HepG2 (cell line): ENCODE results near the gene NOS1AP. TPM values are rescaled to one million over a fixed set of nuclear protein-coding genes. Genes with fewer than 3 reads are reported as not detected.

Experiments used
- ATAC-seq: fragments of 200-7000 bp; cut with Tn5 transposase; 3 replicates; pipeline ENCODE4 v1.9.1; 2020; ENCODE audit warnings: mild to moderate bottlenecking, moderate library complexity
- BruUV-seq: library from RNA; stranded (reverse); fragments of 400-500 nt; replicated peaks from 2 replicates; lab custom pipeline; 2021; lab: Mats Ljungman, UMichigan
- CTCF ChIA-PET: fragments of 300-600 bp; formaldehyde crosslinking; extraction: SDS; loops from one replicate; lab custom pipeline; 2021; ENCODE audit warnings: low total read pairs, inconsistent platforms, low intra/inter-chr PET ratio; lab: Yijun Ruan, JAX
- POLR2A ChIA-PET: fragments of 350-600 bp; sonication (Branson Sonifier 250); formaldehyde crosslinking; loops from one replicate; lab custom pipeline; 2020; ENCODE audit warnings: antibody characterized with exemption, inconsistent platforms; lab: Yijun Ruan, JAX
- DNase-seq: peaks from one replicate; pipeline ENCODE4 v3.0.0-alpha.2; 2015; ENCODE audit warnings: low spot score
- FAIRE-seq: peaks from 3 replicates; lab custom pipeline; 2011; peaks lifted over from hg19 to GRCh38; lab: Jason Lieb, UNC
- H2AFZ ChIP-seq: one replicate; pipeline ENCODE4 v1.6.1; 2011; ENCODE audit warnings: low read length, inconsistent platforms
- H3K27ac ChIP-seq: fragments of 300-600 bp; 3 replicates; pipeline ENCODE4 v1.8.0; 2011; ENCODE audit warnings: mixed run types, mild to moderate bottlenecking, mixed read lengths, low read length, inconsistent platforms; ENCODE audit not compliant: insufficient read depth; ENCODE audit errors: extremely low read length
- H3K27me3 ChIP-seq, 2 experiments: fragments of 200-600 bp in 1 of 2; 2 replicates in 1 of 2; 3 replicates in 1 of 2; pipeline versions ENCODE4 v1.6.0 to v1.8.0; 2011; ENCODE audit warnings: low read length in 2 of 2, mild to moderate bottlenecking in 2 of 2, moderate library complexity in 2 of 2, inconsistent platforms in 1 of 2; ENCODE audit not compliant: insufficient read depth in 2 of 2, control insufficient read depth in 1 of 2
- H3K36me3 ChIP-seq, 2 experiments: fragments of 200-600 bp in 1 of 2; replicated peaks in 1 of 2; 2 replicates in 1 of 2; 3 replicates in 1 of 2; pipeline versions ENCODE4 v1.5.1 to v1.8.0; 2011; ENCODE audit warnings: low read length in 2 of 2, inconsistent platforms in 1 of 2; ENCODE audit not compliant: insufficient read depth in 2 of 2, control insufficient read depth in 1 of 2
- H3K4me1 ChIP-seq: 2 replicates; pipeline ENCODE4 v1.5.1; 2012; ENCODE audit warnings: low read length, inconsistent platforms; ENCODE audit not compliant: insufficient read depth
- H3K4me2 ChIP-seq: 2 replicates; pipeline ENCODE4 v1.6.0; 2011; ENCODE audit warnings: low read depth, low read length, inconsistent platforms
- H3K4me3 ChIP-seq, 3 experiments: fragments of 200-600 bp in 1 of 3; sonication (generic), shearing (Covaris generic) in 1 of 3; replicated peaks in 1 of 3; 2 replicates each; pipeline ENCODE4 v1.5.1; 2011 to 2016; ENCODE audit warnings: low read length in 3 of 3, inconsistent platforms in 2 of 3, low read depth in 2 of 3, mild to moderate bottlenecking in 2 of 3, control low read depth in 1 of 3, mixed read lengths in 1 of 3; ENCODE audit not compliant: insufficient read depth in 1 of 3
- H3K79me2 ChIP-seq: one replicate; pipeline ENCODE4 v1.6.1; 2011; ENCODE audit warnings: low read length, inconsistent platforms; ENCODE audit not compliant: insufficient read depth
- H3K9ac ChIP-seq: 2 replicates; pipeline ENCODE4 v1.6.0; 2011; ENCODE audit warnings: mild to moderate bottlenecking, low read depth, low read length, inconsistent platforms; ENCODE audit not compliant: insufficient read depth
- H3K9me3 ChIP-seq: 2 replicates; pipeline ENCODE4 v1.5.1; 2012; ENCODE audit warnings: mild to moderate bottlenecking, low read length
- H4K20me1 ChIP-seq: 2 replicates; pipeline ENCODE4 v1.6.0; 2011; ENCODE audit warnings: inconsistent platforms, mild to moderate bottlenecking, low read length, moderate library complexity; ENCODE audit not compliant: insufficient read depth
- RBM22 ChIP-seq: fragments of 200-400 bp; formaldehyde crosslinking; optimal IDR thresholded peaks from 2 replicates; pipeline ENCODE3; 2017; ENCODE audit warnings: mild to moderate bottlenecking, low read length, moderate library complexity
- TEF ChIP-seq: sonication (generic); formaldehyde crosslinking; IDR thresholded peaks from 2 replicates; pipeline ENCODE4 v1.5.0; 2020; ENCODE audit warnings: missing genetic modification reagents
- ZNF17 ChIP-seq: sonication (generic); formaldehyde crosslinking; IDR thresholded peaks from 2 replicates; pipeline ENCODE4 v1.5.0; 2020; ENCODE audit warnings: mild to moderate bottlenecking, missing genetic modification reagents
- ZNF747 ChIP-seq: sonication (generic); formaldehyde crosslinking; IDR thresholded peaks from 2 replicates; pipeline ENCODE4 v1.8.1; 2023; ENCODE audit warnings: missing genetic modification reagents, mild to moderate bottlenecking, borderline replicate concordance
- ZNF784 ChIP-seq: sonication (generic); formaldehyde crosslinking; IDR thresholded peaks from 2 replicates; pipeline ENCODE4 v1.5.1; 2020; ENCODE audit warnings: missing genetic modification reagents, mild to moderate bottlenecking, borderline replicate concordance
- WGBS: methylation state at CpG from one replicate; pipeline ENCODE4 v1.1.6; 2017; ENCODE audit warnings: low lambda C conversion rate; 5-methylcytosine and 5-hydroxymethylcytosine counted together
- in situ Hi-C: cut with HindIII; loops from 2 replicates; pipeline ENCODE4 v1.10.0; 2017; ENCODE audit warnings: low pct_unique_long_range_greater_than_20kb; ENCODE audit not compliant: extremely low pct_ligation_motif_present
- intact Hi-C: fragments of 100-400 bp; cut with micrococcal nuclease; formaldehyde crosslinking; loops from one replicate; pipeline ENCODE4 v1.10.0; 2022; ENCODE audit not compliant: unreplicated experiment
- polyA plus RNA-seq, 8 experiments: library from polyadenylated mRNA; depleted of rRNA in 3 of 8; stranded (reverse) in 7 of 8; unstranded in 1 of 8; fragments of >200 nt; fragmentation: Illumina TruSeq in 4 of 8; extraction: Trizol in 4 of 8; gene quantifications; 2 replicates each; pipeline versions ENCODE4 v1.2.1 to v1.2.3, GENCODE V29; 2011 to 2016; ENCODE audit warnings: low read depth in 4 of 8, missing spikeins in 1 of 8, mixed read lengths in 1 of 8; ENCODE audit not compliant: insufficient read depth in 1 of 8
- total RNA-seq, 5 experiments: library from RNA; depleted of rRNA; stranded (reverse); fragments of >200 nt; fragmentation: Illumina TruSeq; extraction: Trizol; gene quantifications; 2 replicates each; pipeline ENCODE4 v1.2.3, GENCODE V29; 2016; ENCODE audit warnings: low read depth in 1 of 5
- TF ChIP-seq, protein P1 (sequence below): sonication (generic); formaldehyde crosslinking; IDR thresholded peaks from 2 replicates; pipeline ENCODE4 v1.5.1; 2020; ENCODE audit warnings: mild to moderate bottlenecking, missing genetic modification reagents, moderate library complexity
- TF ChIP-seq, protein P2 (sequence below): sonication (generic); formaldehyde crosslinking; IDR thresholded peaks from 2 replicates; pipeline ENCODE4 v1.4.0; 2020; ENCODE audit warnings: low read depth, missing genetic modification reagents

NOS1AP gene
- total and polyA plus RNA-seq, 2 of the 13 experiments (the other 11 are each of a cell fraction or from before 2014, with no cell fraction given): 2.0 to 3.3 TPM

- 90% methylated on average over 19 of the region's 20 CpGs for WGBS
- intact Hi-C loops: no loop called here
- no peaks in the 10 kb centered on the region for H3K9me3 ChIP-seq
- no peak overlapping the region for H3K27ac ChIP-seq
- no peak overlapping the region for H3K9ac ChIP-seq
- no peak overlapping the region for H3K4me2 ChIP-seq
- FAIRE-seq (no peak), ATAC-seq (no peak), DNase-seq (no peak)
- no TSS peak for BruUV-seq
- ChIA-PET CTCF (no interaction called here), POLR2A (no interaction called here)
- H3K4me1 ChIP-seq: peaks cover 21% of the 10 kb centered on the region
- H4K20me1 ChIP-seq: no peaks in the 10 kb centered on the region
- no peaks in the 10 kb centered on the region for H3K27me3 ChIP-seq
- H3K36me3 ChIP-seq: peaks cover 4 to 7% of the 10 kb centered on the region in 2 experiments; a peak in 4 of 5 replicates
- no peak overlapping the region for H3K4me3 ChIP-seq
- no peaks in the 10 kb centered on the region for H3K79me2 ChIP-seq
- H2AFZ ChIP-seq: no peak overlapping the region
- TF ChIP-seq, protein P1, sequence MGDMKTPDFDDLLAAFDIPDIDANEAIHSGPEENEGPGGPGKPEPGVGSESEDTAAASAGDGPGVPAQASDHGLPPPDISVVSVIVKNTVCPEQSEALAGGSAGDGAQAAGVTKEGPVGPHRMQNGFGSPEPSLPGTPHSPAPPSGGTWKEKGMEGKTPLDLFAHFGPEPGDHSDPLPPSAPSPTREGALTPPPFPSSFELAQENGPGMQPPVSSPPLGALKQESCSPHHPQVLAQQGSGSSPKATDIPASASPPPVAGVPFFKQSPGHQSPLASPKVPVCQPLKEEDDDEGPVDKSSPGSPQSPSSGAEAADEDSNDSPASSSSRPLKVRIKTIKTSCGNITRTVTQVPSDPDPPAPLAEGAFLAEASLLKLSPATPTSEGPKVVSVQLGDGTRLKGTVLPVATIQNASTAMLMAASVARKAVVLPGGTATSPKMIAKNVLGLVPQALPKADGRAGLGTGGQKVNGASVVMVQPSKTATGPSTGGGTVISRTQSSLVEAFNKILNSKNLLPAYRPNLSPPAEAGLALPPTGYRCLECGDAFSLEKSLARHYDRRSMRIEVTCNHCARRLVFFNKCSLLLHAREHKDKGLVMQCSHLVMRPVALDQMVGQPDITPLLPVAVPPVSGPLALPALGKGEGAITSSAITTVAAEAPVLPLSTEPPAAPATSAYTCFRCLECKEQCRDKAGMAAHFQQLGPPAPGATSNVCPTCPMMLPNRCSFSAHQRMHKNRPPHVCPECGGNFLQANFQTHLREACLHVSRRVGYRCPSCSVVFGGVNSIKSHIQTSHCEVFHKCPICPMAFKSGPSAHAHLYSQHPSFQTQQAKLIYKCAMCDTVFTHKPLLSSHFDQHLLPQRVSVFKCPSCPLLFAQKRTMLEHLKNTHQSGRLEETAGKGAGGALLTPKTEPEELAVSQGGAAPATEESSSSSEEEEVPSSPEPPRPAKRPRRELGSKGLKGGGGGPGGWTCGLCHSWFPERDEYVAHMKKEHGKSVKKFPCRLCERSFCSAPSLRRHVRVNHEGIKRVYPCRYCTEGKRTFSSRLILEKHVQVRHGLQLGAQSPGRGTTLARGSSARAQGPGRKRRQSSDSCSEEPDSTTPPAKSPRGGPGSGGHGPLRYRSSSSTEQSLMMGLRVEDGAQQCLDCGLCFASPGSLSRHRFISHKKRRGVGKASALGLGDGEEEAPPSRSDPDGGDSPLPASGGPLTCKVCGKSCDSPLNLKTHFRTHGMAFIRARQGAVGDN (CRISPR knock-in tag): no peak
- TF ChIP-seq ZNF747: no peak
- TF ChIP-seq ZNF17 (CRISPR knock-in tag): no peak
- no peak for TF ChIP-seq TEF (CRISPR knock-in tag)
- TF ChIP-seq ZNF784 (CRISPR knock-in tag): no peak
- TF ChIP-seq, protein P2, sequence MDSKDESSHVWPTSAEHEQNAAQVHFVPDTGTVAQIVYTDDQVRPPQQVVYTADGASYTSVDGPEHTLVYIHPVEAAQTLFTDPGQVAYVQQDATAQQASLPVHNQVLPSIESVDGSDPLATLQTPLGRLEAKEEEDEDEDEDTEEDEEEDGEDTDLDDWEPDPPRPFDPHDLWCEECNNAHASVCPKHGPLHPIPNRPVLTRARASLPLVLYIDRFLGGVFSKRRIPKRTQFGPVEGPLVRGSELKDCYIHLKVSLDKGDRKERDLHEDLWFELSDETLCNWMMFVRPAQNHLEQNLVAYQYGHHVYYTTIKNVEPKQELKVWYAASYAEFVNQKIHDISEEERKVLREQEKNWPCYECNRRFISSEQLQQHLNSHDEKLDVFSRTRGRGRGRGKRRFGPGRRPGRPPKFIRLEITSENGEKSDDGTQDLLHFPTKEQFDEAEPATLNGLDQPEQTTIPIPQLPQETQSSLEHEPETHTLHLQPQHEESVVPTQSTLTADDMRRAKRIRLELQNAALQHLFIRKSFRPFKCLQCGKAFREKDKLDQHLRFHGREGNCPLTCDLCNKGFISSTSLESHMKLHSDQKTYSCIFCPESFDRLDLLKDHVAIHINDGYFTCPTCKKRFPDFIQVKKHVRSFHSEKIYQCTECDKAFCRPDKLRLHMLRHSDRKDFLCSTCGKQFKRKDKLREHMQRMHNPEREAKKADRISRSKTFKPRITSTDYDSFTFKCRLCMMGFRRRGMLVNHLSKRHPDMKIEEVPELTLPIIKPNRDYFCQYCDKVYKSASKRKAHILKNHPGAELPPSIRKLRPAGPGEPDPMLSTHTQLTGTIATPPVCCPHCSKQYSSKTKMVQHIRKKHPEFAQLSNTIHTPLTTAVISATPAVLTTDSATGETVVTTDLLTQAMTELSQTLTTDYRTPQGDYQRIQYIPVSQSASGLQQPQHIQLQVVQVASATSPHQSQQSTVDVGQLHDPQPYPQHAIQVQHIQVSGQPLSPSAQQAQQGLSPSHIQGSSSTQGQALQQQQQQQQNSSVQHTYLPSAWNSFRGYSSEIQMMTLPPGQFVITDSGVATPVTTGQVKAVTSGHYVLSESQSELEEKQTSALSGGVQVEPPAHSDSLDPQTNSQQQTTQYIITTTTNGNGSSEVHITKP (CRISPR knock-in tag): no peak
- TF ChIP-seq RBM22: peak; percentile 58
- TF ChIP-seq, all 625 proteins: peak for 1
- in situ Hi-C loops: no loop called here
Observed at GRCh38 chr1:162387226-162388082, 318.0 kb downstream of the NOS1AP start.
